WTC11 (cell line): Measurements from ENCODE around the gene AKNAD1. TPM values are rescaled to one million over a fixed set of nuclear protein-coding genes. Genes with fewer than 3 reads are reported as not detected.
A peak's percentile ranks its signal among the peaks of the same experiment; 100 is the strongest.

ENCODE experiments used
- ATAC-seq: fragments of 200-7000 bp; cut with Tn5 transposase; 2 replicates; pipeline ENCODE4 v1.10.0; 2021; ENCODE audit warnings: mild to moderate bottlenecking, moderate library complexity
- CTCF ChIA-PET: fragments of 300-600 bp; sonication (Branson Sonifier 250); formaldehyde crosslinking; loops from one replicate; lab custom pipeline; 2021; ENCODE audit warnings: antibody characterized with exemption; lab: Charles Lee
- POLR2A ChIA-PET: fragments of 350-600 bp; sonication (Branson Sonifier 250); formaldehyde crosslinking; loops from one replicate; lab custom pipeline; 2021; ENCODE audit warnings: antibody characterized with exemption; lab: Charles Lee
- DNase-seq: peaks from one replicate; pipeline ENCODE4 v3.0.0; 2021; ENCODE audit warnings: low spot score
- H3K27ac Mint-ChIP-seq: 2 replicates; pipeline ENCODE4 v1.8.0; 2021; ENCODE audit warnings: mixed read lengths
- H3K27me3 Mint-ChIP-seq: 2 replicates; pipeline ENCODE4 v1.8.0; 2021; ENCODE audit warnings: low read depth, mild to moderate bottlenecking, moderate library complexity, mixed read lengths
- H3K36me3 Mint-ChIP-seq: 2 replicates; pipeline ENCODE4 v1.8.0; 2021; ENCODE audit warnings: mixed read lengths
- H3K4me1 Mint-ChIP-seq: 2 replicates; pipeline ENCODE4 v1.8.0; 2022; ENCODE audit warnings: mixed read lengths
- H3K4me3 Mint-ChIP-seq: 2 replicates; pipeline ENCODE4 v1.8.0; 2021; ENCODE audit warnings: mild to moderate bottlenecking, moderate library complexity, mixed read lengths
- H3K9me3 Mint-ChIP-seq: 2 replicates; pipeline ENCODE4 v1.8.0; 2021; ENCODE audit warnings: mixed read lengths
- ELF4 ChIP-seq: sonication (generic); formaldehyde crosslinking; IDR thresholded peaks from 2 replicates; pipeline ENCODE4 v1.8.1; 2022; ENCODE audit warnings: low read depth, mild to moderate bottlenecking, moderate library complexity, missing genetic modification reagents
- EMX1 ChIP-seq: fragments of 250-450 bp; sonication (Bioruptor Pico); IDR thresholded peaks from 2 replicates; pipeline ENCODE4 v1.8.0; 2021; ENCODE audit warnings: mild to moderate bottlenecking
- ESRRA ChIP-seq: sonication (generic); formaldehyde crosslinking; IDR thresholded peaks from 2 replicates; pipeline ENCODE4 v1.8.1; 2022; ENCODE audit warnings: mild to moderate bottlenecking, missing genetic modification reagents, borderline replicate concordance
- FOXK1 ChIP-seq: sonication (generic); formaldehyde crosslinking; IDR thresholded peaks from 2 replicates; pipeline ENCODE4 v1.8.0; 2022; ENCODE audit warnings: mild to moderate bottlenecking, moderate library complexity, missing genetic modification reagents
- GTF2I ChIP-seq: fragments of 250-450 bp; sonication (Bioruptor Pico); conservative IDR thresholded peaks from 2 replicates; pipeline ENCODE4 v1.4.0; 2021; ENCODE audit warnings: mild to moderate bottlenecking
- NFE2L1 ChIP-seq: sonication (generic); formaldehyde crosslinking; IDR thresholded peaks from 2 replicates; pipeline ENCODE4 v1.8.1; 2023; ENCODE audit warnings: missing genetic modification reagents
- total RNA-seq: library from RNA; stranded (reverse); gene quantifications from 3 replicates; pipeline ENCODE4 v1.2.3, GENCODE V29; 2021
- TF ChIP-seq, protein P1 (sequence below): fragments of 250-450 bp; sonication (Bioruptor Pico); IDR thresholded peaks from 2 replicates; pipeline ENCODE4 v1.9.0; 2021; ENCODE audit warnings: mild to moderate bottlenecking, borderline replicate concordance
- TF ChIP-seq, protein P2 (sequence below): sonication (generic); formaldehyde crosslinking; IDR thresholded peaks from 2 replicates; pipeline ENCODE4 v1.8.1; 2023; ENCODE audit warnings: mild to moderate bottlenecking, moderate library complexity, missing genetic modification reagents
- TF ChIP-seq, protein P3 (sequence below): sonication (generic); formaldehyde crosslinking; conservative IDR thresholded peaks from 2 replicates; pipeline ENCODE4 v1.8.1; 2023; ENCODE audit warnings: mild to moderate bottlenecking, low read depth, missing genetic modification reagents, moderate library complexity
- TF ChIP-seq, protein P4 (sequence below): sonication (generic); formaldehyde crosslinking; IDR thresholded peaks from 2 replicates; pipeline ENCODE4 v1.8.0; 2022; ENCODE audit warnings: missing genetic modification reagents

AKNAD1 gene
- total RNA-seq, 1 experiment from 2014 or later, result not detected

DNA sequence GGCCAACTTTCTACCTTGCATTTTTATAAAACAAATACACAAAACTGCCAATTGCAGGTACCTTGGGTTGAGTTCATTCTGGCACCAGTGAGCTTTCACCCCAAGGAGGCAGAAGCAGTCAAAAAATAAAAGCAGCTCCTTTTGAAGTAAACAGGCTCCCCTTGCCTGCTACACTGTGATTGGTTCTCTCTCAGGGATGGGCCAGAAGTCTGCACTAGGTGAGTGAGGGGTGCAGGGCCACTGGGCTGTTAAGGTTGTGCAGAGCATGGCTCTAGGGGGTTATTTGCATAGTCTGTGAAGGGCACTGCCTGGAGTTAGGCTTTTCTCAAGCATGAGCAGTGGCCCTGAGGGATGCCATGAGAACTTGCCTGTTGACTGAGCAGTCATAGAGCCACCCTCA is 39.1 kb downstream of the AKNAD1 start (continued):
- TF ChIP-seq, protein P1, sequence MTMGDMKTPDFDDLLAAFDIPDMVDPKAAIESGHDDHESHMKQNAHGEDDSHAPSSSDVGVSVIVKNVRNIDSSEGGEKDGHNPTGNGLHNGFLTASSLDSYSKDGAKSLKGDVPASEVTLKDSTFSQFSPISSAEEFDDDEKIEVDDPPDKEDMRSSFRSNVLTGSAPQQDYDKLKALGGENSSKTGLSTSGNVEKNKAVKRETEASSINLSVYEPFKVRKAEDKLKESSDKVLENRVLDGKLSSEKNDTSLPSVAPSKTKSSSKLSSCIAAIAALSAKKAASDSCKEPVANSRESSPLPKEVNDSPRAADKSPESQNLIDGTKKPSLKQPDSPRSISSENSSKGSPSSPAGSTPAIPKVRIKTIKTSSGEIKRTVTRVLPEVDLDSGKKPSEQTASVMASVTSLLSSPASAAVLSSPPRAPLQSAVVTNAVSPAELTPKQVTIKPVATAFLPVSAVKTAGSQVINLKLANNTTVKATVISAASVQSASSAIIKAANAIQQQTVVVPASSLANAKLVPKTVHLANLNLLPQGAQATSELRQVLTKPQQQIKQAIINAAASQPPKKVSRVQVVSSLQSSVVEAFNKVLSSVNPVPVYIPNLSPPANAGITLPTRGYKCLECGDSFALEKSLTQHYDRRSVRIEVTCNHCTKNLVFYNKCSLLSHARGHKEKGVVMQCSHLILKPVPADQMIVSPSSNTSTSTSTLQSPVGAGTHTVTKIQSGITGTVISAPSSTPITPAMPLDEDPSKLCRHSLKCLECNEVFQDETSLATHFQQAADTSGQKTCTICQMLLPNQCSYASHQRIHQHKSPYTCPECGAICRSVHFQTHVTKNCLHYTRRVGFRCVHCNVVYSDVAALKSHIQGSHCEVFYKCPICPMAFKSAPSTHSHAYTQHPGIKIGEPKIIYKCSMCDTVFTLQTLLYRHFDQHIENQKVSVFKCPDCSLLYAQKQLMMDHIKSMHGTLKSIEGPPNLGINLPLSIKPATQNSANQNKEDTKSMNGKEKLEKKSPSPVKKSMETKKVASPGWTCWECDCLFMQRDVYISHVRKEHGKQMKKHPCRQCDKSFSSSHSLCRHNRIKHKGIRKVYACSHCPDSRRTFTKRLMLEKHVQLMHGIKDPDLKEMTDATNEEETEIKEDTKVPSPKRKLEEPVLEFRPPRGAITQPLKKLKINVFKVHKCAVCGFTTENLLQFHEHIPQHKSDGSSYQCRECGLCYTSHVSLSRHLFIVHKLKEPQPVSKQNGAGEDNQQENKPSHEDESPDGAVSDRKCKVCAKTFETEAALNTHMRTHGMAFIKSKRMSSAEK, result no peak

DNA sequence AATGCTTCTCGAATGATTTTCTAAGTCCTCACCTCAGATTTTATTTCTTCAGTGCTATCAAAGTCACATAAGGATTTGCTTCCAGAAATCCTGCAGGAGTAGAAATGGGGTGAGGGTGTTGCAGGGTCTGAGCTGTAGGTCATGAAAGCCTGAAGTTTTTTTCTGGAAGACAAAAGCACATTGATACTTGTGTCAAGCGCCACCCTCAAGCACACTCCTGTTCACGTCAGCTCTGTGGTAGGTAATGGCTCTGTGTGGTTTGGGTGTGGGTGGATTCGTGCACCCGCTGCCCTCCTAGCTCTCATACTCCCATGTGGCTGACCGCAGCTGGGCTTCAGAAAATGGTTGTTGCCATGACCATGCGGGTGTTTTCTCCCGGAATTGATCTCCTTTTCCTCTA is 39.9 kb downstream of the AKNAD1 start:
- no peaks in the 10 kb centered on the region for H3K27me3 Mint-ChIP-seq
- ChIA-PET POLR2A (no interaction called here), CTCF (interaction anchor here (0.6 to 2.3 kb wide), 4 partner anchors 54 to 296 kb away, joined by 3 to 19 read pairs (median 7); a partner anchor contains a TSS)
- ATAC-seq (no peak), DNase-seq (no peak)
- peaks cover 2% of the 10 kb centered on the region; the same call in 1 of the 2 replicates for H3K36me3 Mint-ChIP-seq
- TF ChIP-seq ELF4 (CRISPR knock-in tag) (no peak), GTF2I (no peak), FOXK1 (CRISPR knock-in tag) (no peak), EMX1 (CRISPR knock-in tag) (no peak), NFE2L1 (CRISPR knock-in tag) (no peak), ESRRA (CRISPR knock-in tag) (no peak)
- TF ChIP-seq, protein P2, sequence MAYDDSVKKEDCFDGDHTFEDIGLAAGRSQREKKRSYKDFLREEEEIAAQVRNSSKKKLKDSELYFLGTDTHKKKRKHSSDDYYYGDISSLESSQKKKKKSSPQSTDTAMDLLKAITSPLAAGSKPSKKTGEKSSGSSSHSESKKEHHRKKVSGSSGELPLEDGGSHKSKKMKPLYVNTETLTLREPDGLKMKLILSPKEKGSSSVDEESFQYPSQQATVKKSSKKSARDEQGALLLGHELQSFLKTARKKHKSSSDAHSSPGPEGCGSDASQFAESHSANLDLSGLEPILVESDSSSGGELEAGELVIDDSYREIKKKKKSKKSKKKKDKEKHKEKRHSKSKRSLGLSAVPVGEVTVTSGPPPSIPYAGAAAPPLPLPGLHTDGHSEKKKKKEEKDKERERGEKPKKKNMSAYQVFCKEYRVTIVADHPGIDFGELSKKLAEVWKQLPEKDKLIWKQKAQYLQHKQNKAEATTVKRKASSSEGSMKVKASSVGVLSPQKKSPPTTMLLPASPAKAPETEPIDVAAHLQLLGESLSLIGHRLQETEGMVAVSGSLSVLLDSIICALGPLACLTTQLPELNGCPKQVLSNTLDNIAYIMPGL, result no peak
- TF ChIP-seq, protein P3, sequence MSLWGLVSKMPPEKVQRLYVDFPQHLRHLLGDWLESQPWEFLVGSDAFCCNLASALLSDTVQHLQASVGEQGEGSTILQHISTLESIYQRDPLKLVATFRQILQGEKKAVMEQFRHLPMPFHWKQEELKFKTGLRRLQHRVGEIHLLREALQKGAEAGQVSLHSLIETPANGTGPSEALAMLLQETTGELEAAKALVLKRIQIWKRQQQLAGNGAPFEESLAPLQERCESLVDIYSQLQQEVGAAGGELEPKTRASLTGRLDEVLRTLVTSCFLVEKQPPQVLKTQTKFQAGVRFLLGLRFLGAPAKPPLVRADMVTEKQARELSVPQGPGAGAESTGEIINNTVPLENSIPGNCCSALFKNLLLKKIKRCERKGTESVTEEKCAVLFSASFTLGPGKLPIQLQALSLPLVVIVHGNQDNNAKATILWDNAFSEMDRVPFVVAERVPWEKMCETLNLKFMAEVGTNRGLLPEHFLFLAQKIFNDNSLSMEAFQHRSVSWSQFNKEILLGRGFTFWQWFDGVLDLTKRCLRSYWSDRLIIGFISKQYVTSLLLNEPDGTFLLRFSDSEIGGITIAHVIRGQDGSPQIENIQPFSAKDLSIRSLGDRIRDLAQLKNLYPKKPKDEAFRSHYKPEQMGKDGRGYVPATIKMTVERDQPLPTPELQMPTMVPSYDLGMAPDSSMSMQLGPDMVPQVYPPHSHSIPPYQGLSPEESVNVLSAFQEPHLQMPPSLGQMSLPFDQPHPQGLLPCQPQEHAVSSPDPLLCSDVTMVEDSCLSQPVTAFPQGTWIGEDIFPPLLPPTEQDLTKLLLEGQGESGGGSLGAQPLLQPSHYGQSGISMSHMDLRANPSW (CRISPR knock-in tag), result no peak
- TF ChIP-seq, protein P4, sequence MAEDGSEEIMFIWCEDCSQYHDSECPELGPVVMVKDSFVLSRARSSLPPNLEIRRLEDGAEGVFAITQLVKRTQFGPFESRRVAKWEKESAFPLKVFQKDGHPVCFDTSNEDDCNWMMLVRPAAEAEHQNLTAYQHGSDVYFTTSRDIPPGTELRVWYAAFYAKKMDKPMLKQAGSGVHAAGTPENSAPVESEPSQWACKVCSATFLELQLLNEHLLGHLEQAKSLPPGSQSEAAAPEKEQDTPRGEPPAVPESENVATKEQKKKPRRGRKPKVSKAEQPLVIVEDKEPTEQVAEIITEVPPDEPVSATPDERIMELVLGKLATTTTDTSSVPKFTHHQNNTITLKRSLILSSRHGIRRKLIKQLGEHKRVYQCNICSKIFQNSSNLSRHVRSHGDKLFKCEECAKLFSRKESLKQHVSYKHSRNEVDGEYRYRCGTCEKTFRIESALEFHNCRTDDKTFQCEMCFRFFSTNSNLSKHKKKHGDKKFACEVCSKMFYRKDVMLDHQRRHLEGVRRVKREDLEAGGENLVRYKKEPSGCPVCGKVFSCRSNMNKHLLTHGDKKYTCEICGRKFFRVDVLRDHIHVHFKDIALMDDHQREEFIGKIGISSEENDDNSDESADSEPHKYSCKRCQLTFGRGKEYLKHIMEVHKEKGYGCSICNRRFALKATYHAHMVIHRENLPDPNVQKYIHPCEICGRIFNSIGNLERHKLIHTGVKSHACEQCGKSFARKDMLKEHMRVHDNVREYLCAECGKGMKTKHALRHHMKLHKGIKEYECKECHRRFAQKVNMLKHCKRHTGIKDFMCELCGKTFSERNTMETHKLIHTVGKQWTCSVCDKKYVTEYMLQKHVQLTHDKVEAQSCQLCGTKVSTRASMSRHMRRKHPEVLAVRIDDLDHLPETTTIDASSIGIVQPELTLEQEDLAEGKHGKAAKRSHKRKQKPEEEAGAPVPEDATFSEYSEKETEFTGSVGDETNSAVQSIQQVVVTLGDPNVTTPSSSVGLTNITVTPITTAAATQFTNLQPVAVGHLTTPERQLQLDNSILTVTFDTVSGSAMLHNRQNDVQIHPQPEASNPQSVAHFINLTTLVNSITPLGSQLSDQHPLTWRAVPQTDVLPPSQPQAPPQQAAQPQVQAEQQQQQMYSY, result no peak
- no peaks in the 10 kb centered on the region for H3K9me3 Mint-ChIP-seq
- peak overlapping the region; percentile 48 for H3K27ac Mint-ChIP-seq
- no peak overlapping the region for H3K4me3 Mint-ChIP-seq
- H3K4me1 Mint-ChIP-seq, result peaks cover 35% of the 10 kb centered on the region
